ENCODE results near the gene BATF2. TPM values are rescaled to one million over a fixed set of nuclear protein-coding genes. Genes with fewer than 3 reads are reported as not detected.

BATF2 gene
- total RNA-seq, 1 donor from 2014 or later = 1.0 TPM

GRCh38 chr11:65019824-65020223 lies 23.1 kb upstream of the BATF2 start:
- Mint-ChIP-seq H3K4me1 (ENCODE audit: unreplicated experiment) (peaks cover 8% of the 10 kb centered on the region), H3K27me3 (no peaks in the 10 kb centered on the region), H3K27ac (no peak overlapping the region), H3K4me3 (no peak overlapping the region), H3K36me3 (peaks cover 19% of the 10 kb centered on the region), H3K9me3 (no peaks in the 10 kb centered on the region)
- TF ChIP-seq CTCF (conservative IDR thresholded peaks at IDR 0.05) = no peak
- DNase-seq (ENCODE audit: extremely low spot score, unreplicated experiment) = no peak

- H3K27me3 Mint-ChIP-seq = no peaks in the 10 kb centered on the region
- no peaks in the 10 kb centered on the region for H3K9me3 Mint-ChIP-seq
- peaks cover 19% of the 10 kb centered on the region for H3K36me3 Mint-ChIP-seq
- no peak for TF ChIP-seq CTCF (conservative IDR thresholded peaks at IDR 0.05)
- no peak overlapping the region for H3K4me3 Mint-ChIP-seq
- no peak overlapping the region for H3K27ac Mint-ChIP-seq
- peaks cover 14% of the 10 kb centered on the region for H3K4me1 Mint-ChIP-seq (ENCODE audit: unreplicated experiment)
- DNase-seq (ENCODE audit: extremely low spot score, unreplicated experiment) = no peak
These were observed 21.2 kb upstream of the BATF2 start for GRCh38 chr11:65017937-65018336.

GRCh38 chr11:65016705-65017104 lies 19.9 kb upstream of the BATF2 start:
- H3K36me3 Mint-ChIP-seq = peaks cover 14% of the 10 kb centered on the region
- no peaks in the 10 kb centered on the region for H3K27me3 Mint-ChIP-seq
- H3K4me3 Mint-ChIP-seq = no peak overlapping the region
- no peak for DNase-seq (ENCODE audit: extremely low spot score, unreplicated experiment)
- H3K9me3 Mint-ChIP-seq = no peaks in the 10 kb centered on the region
- H3K27ac Mint-ChIP-seq = no peak overlapping the region
- H3K4me1 Mint-ChIP-seq (ENCODE audit: unreplicated experiment) = peaks cover 14% of the 10 kb centered on the region
- no peak for TF ChIP-seq CTCF (conservative IDR thresholded peaks at IDR 0.05)

- Mint-ChIP-seq H3K9me3 (no peaks in the 10 kb centered on the region), H3K27ac (peak overlapping the region; percentile 86), H3K36me3 (peaks cover 14% of the 10 kb centered on the region)
These were observed 18.0 kb upstream of the BATF2 start for GRCh38 chr11:65014726-65015227.

GRCh38 chr11:65013888-65014725 lies 17.3 kb upstream of the BATF2 start, which contains the start of gene ARL2:
Gene ARL2, plus strand, starts transcription at chr11:65014160. Its CDS starts 48 bp downstream, at chr11:65014208.
- TF ChIP-seq CTCF (conservative IDR thresholded peaks at IDR 0.05) = peak; percentile 83

More at GRCh38 chr11:65014726-65015227, 18.0 kb upstream of the BATF2 start:
- DNase-seq (ENCODE audit: extremely low spot score, unreplicated experiment) = no peak
- no peak for TF ChIP-seq CTCF (conservative IDR thresholded peaks at IDR 0.05)
- peaks cover 14% of the 10 kb centered on the region for H3K4me1 Mint-ChIP-seq (ENCODE audit: unreplicated experiment)
- peak overlapping the region; percentile 89 for H3K4me3 Mint-ChIP-seq
- no peaks in the 10 kb centered on the region for H3K27me3 Mint-ChIP-seq

More at GRCh38 chr11:65013888-65014725, 17.3 kb upstream of the BATF2 start, which contains the start of gene ARL2:
- H3K27me3 Mint-ChIP-seq = no peaks in the 10 kb centered on the region
- H3K9me3 Mint-ChIP-seq = no peaks in the 10 kb centered on the region
- DNase-seq (ENCODE audit: extremely low spot score, unreplicated experiment) = peak; percentile 94
- peak within 1 kb of the TSS; percentile 94 for H3K4me3 Mint-ChIP-seq
- peaks cover 14% of the 10 kb centered on the region for H3K4me1 Mint-ChIP-seq (ENCODE audit: unreplicated experiment)
- peak within 1 kb of the TSS; percentile 96 for H3K27ac Mint-ChIP-seq
- H3K36me3 Mint-ChIP-seq = peaks cover 14% of the 10 kb centered on the region
